K562 (cell line): Measurements from ENCODE around the gene PPCDC. TPM values are rescaled to one million over a fixed set of nuclear protein-coding genes. Genes with fewer than 3 reads are reported as not detected.

Experiments used
- ARHGAP35 ChIP-seq: fragments of 450-650 bp; IDR thresholded peaks from 2 replicates; pipeline ENCODE4 v1.6.1; 2018; ENCODE audit not compliant: partially characterized antibody
- ARID3A ChIP-seq: IDR thresholded peaks from 2 replicates; pipeline ENCODE4 v1.6.1; 2012; ENCODE audit warnings: low read depth, low read length, improper control_type of control experiment, borderline replicate concordance
- ATF4 ChIP-seq: fragments of 450-650 bp; formaldehyde crosslinking; IDR thresholded peaks from 2 replicates; pipeline ENCODE4 v1.4.0; 2022; ENCODE audit warnings: mild to moderate bottlenecking, moderate library complexity
- BCLAF1 ChIP-seq, 2 experiments: fragments of 450-650 bp in 1 of 2; IDR thresholded peaks; 2 replicates each; pipeline ENCODE4 v1.6.1; 2011 to 2017; ENCODE audit warnings: low read depth in 2 of 2, antibody characterized with exemption in 1 of 2, borderline replicate concordance in 1 of 2, low read length in 1 of 2, mild to moderate bottlenecking in 1 of 2, mixed read lengths in 1 of 2; ENCODE audit not compliant: control insufficient read depth in 1 of 2
- CHAMP1 ChIP-seq: fragments of 450-650 bp; IDR thresholded peaks from 2 replicates; pipeline ENCODE4 v1.6.1; 2016; ENCODE audit warnings: mild to moderate bottlenecking
- PML ChIP-seq: IDR thresholded peaks from 2 replicates; pipeline ENCODE4 v1.6.1; 2012; ENCODE audit warnings: low read length, inconsistent platforms
- RCOR1 ChIP-seq, 2 experiments: IDR thresholded peaks; 2 replicates each; pipeline ENCODE4 v1.6.1; 2012; ENCODE audit warnings: low read depth in 2 of 2, low read length in 2 of 2, borderline replicate concordance in 1 of 2, improper control_type of control experiment in 1 of 2
- SMC3 ChIP-seq: conservative IDR thresholded peaks from 2 replicates; pipeline ENCODE4 v1.6.1; 2011; ENCODE audit warnings: low read depth, low read length, improper control_type of control experiment; ENCODE audit not compliant: insufficient read depth
- SNAPC5 ChIP-seq: fragments of 250-450 bp; sonication (Bioruptor Pico); IDR thresholded peaks from 2 replicates; pipeline ENCODE4 v1.8.0; 2021; ENCODE audit warnings: moderate library complexity, mild to moderate bottlenecking, inconsistent platforms
- SOX6 ChIP-seq: fragments of 450-650 bp; IDR thresholded peaks from 2 replicates; pipeline ENCODE4 v1.6.1; 2014; ENCODE audit warnings: mild to moderate bottlenecking
- USF2 ChIP-seq: sonication (generic); formaldehyde crosslinking; IDR thresholded peaks from 2 replicates; pipeline ENCODE4 v1.5.0; 2020; ENCODE audit warnings: missing genetic modification reagents
- ZBTB8A ChIP-seq: fragments of 450-650 bp; IDR thresholded peaks from 2 replicates; pipeline ENCODE4 v1.6.1; 2018; ENCODE audit warnings: mild to moderate bottlenecking, moderate library complexity; ENCODE audit not compliant: partially characterized antibody
- ZNF175 ChIP-seq: fragments of 200-800 bp; sonication (Bioruptor generic); IDR thresholded peaks from 2 replicates; pipeline ENCODE4 v1.6.1; 2016; ENCODE audit warnings: low read depth, mild to moderate bottlenecking, missing genetic modification characterization, missing compliant biosample characterization
- ZNF224 ChIP-seq: sonication (generic); formaldehyde crosslinking; IDR thresholded peaks from 2 replicates; pipeline ENCODE4 v1.8.0; 2022; ENCODE audit warnings: mild to moderate bottlenecking, missing genetic modification reagents
- ZNF253 ChIP-seq: fragments of 250-450 bp; sonication (Bioruptor Pico); conservative IDR thresholded peaks from 2 replicates; pipeline ENCODE4 v1.6.1; 2021; ENCODE audit warnings: mild to moderate bottlenecking
- ZNF655 ChIP-seq: fragments of 250-450 bp; sonication (Bioruptor Pico); IDR thresholded peaks from 2 replicates; pipeline ENCODE4 v1.5.0; 2021
- polyA plus RNA-seq, 8 experiments: library from polyadenylated mRNA; depleted of rRNA in 4 of 8; stranded (reverse) in 5 of 8; unstranded in 3 of 8; fragments of >200 nt; fragmentation: Nextera tagmentation in 2 of 8; fragmentation: Illumina TruSeq in 1 of 8; extraction: Ambion mirVana in 2 of 8; extraction: Trizol in 1 of 8; gene quantifications; 2 replicates each; pipeline versions ENCODE4 v1.2.1 to v1.2.3, GENCODE V29; 2011 to 2014; ENCODE audit warnings: inconsistent platforms in 1 of 8, missing spikeins in 1 of 8
- total RNA-seq, 7 experiments: library from RNA; depleted of rRNA in 6 of 7; stranded (reverse); fragments of >200 nt in 6 of 7; fragmentation: Illumina TruSeq in 2 of 7; extraction: Trizol in 2 of 7; gene quantifications; 2 replicates each; pipeline versions ENCODE4 v1.2.1 to v1.2.3, GENCODE V29; 2011 to 2021; ENCODE audit warnings: low replicate concordance in 1 of 7

PPCDC gene
- total and polyA plus RNA-seq, 9 of the 15 experiments (the other 6 are each of a cell fraction or from before 2014, with no cell fraction given), result 10.9 to 53.6 (median 16.7) TPM

- TF ChIP-seq ARID3A (no peak), PML (no peak), ZNF253 (CRISPR knock-in tag) (no peak), ZNF175 (CRISPR knock-in tag) (no peak), RCOR1 (IDR thresholded peaks at IDR 0.05; ENCODE audit: borderline replicate concordance in 1 of 2, low read depth in 2 of 2, low read length in 2 of 2) (no peak), SMC3 (no peak), ZNF224 (no peak), ZBTB8A (no peak), SNAPC5 (no peak), USF2 (CRISPR knock-in tag) (no peak), BCLAF1 (IDR thresholded peaks at IDR 0.05; ENCODE audit: borderline replicate concordance in 1 of 2, control insufficient read depth in 1 of 2, low read depth in 2 of 2, low read length in 1 of 2) (no peak), ARHGAP35 (no peak), ATF4 (CRISPR knock-in tag) (no peak), CHAMP1 (no peak), SOX6 (peak; percentile 45; the same call in 1 of the 2 replicates), ZNF655 (CRISPR knock-in tag) (no peak)
These were observed 30.9 kb downstream of the PPCDC start (continued) for GRCh38 chr15:75054172-75054897.
